ENCODE data around the gene TPT1.

DNA sequence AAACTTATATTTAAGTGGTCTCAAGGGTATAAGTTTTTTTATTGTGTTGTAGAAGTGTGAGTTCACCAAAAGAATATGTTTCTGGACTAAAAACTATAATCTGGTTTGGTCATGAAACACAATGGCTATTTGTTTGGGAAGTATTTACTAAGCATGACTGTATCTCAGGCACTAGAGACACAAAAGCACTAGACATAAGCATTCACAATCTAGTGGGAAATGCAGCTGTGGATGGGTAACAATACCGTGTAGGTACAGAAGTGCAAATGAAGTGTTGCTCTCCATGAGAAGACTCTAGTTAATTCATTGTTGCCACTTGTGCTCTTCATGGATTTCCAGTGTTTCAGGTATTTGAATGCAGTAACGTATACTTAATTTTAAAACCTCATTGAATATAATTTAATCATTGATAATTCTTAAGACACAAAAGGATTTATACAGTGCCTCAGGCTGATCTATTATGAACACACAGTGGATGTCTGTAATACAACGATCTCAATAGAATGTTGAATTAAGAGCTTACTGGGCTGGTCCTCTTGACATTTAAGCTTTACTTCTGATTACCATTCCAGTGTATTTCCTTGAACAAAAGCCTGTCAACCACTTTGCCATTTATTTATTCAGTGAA, 50.9 kb downstream of the TPT1 start:
- TF ChIP-seq, protein P1, sequence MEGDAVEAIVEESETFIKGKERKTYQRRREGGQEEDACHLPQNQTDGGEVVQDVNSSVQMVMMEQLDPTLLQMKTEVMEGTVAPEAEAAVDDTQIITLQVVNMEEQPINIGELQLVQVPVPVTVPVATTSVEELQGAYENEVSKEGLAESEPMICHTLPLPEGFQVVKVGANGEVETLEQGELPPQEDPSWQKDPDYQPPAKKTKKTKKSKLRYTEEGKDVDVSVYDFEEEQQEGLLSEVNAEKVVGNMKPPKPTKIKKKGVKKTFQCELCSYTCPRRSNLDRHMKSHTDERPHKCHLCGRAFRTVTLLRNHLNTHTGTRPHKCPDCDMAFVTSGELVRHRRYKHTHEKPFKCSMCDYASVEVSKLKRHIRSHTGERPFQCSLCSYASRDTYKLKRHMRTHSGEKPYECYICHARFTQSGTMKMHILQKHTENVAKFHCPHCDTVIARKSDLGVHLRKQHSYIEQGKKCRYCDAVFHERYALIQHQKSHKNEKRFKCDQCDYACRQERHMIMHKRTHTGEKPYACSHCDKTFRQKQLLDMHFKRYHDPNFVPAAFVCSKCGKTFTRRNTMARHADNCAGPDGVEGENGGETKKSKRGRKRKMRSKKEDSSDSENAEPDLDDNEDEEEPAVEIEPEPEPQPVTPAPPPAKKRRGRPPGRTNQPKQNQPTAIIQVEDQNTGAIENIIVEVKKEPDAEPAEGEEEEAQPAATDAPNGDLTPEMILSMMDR (IDR thresholded peaks at IDR 0.05; ENCODE audit: low read depth, low read length) = no peak
- no peak for TF ChIP-seq MYC (IDR thresholded peaks at IDR 0.05; ENCODE audit: low read depth, low read length)
- TF ChIP-seq, protein P2, sequence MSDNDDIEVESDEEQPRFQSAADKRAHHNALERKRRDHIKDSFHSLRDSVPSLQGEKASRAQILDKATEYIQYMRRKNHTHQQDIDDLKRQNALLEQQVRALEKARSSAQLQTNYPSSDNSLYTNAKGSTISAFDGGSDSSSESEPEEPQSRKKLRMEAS (IDR thresholded peaks at IDR 0.05; ENCODE audit: low read depth, low read length) = no peak
- TF ChIP-seq POLR2A (IDR thresholded peaks at IDR 0.05; ENCODE audit: extremely low read depth, insufficient read length) = no peak
